Measurements from ENCODE around the gene RSKR.
"Not testable (repeated sequence)": the region's sequence is repeated elsewhere in the genome, so short reads cannot be mapped to it uniquely, and the experiment has no call there.

RSKR gene

GRCh38 chr17:28624148-28624547, 10.2 kb upstream of the RSKR start:
- FAIRE-seq (no peak), DNase-seq (ENCODE audit: extremely low spot score, insufficient read length, low read depth) (no peak)

GRCh38 chr17:28623696-28624095, 9.7 kb upstream of the RSKR start:
- FAIRE-seq (no peak), DNase-seq (ENCODE audit: extremely low spot score, insufficient read length, low read depth) (no peak)

- DNase-seq (ENCODE audit: extremely low spot score, insufficient read length, low read depth) (no peak), FAIRE-seq (no peak)
Observed at GRCh38 chr17:28622186-28622585, 8.2 kb upstream of the RSKR start.

GRCh38 chr17:28620010-28620409, 6.0 kb upstream of the RSKR start:
- DNase-seq (ENCODE audit: extremely low spot score, insufficient read length, low read depth) = no peak

GRCh38 chr17:28618464-28618863, 4.5 kb upstream of the RSKR start:
- FAIRE-seq = no peak
- no peak for DNase-seq (ENCODE audit: extremely low spot score, insufficient read length, low read depth)

More at GRCh38 chr17:28620010-28620409, 6.0 kb upstream of the RSKR start:
- no peak for FAIRE-seq

- no peak for FAIRE-seq
Observed at GRCh38 chr17:28616281-28616680, 2.3 kb upstream of the RSKR start.

GRCh38 chr17:28615260-28615940, 1.4 kb upstream of the RSKR start:
- FAIRE-seq (no peak), DNase-seq (ENCODE audit: extremely low spot score, insufficient read length, low read depth) (no peak)

More at GRCh38 chr17:28616281-28616680, 2.3 kb upstream of the RSKR start:
- DNase-seq (ENCODE audit: extremely low spot score, insufficient read length, low read depth) = no peak

- DNase-seq (ENCODE audit: extremely low spot score, insufficient read length, low read depth) = no peak
- no peak for FAIRE-seq
Observed at GRCh38 chr17:28612936-28613872, 781 bp downstream of the RSKR start.

- FAIRE-seq (no peak), DNase-seq (ENCODE audit: extremely low spot score, insufficient read length, low read depth) (no peak)
Observed at GRCh38 chr17:28612531-28612930, 1.5 kb downstream of the RSKR start.

GRCh38 chr17:28610376-28610775, 3.6 kb downstream of the RSKR start:
- no peak for FAIRE-seq
- DNase-seq (ENCODE audit: extremely low spot score, insufficient read length, low read depth) = no peak

- DNase-seq (ENCODE audit: extremely low spot score, insufficient read length, low read depth); FAIRE-seq: not testable (repeated sequence)
Observed at GRCh38 chr17:28604031-28604430, 10.0 kb downstream of the RSKR start.

- peak; percentile 35 for FAIRE-seq
Observed at GRCh38 chr17:28599311-28600184, 14.4 kb downstream of the RSKR start.

GRCh38 chr17:28598799-28599310, 15.1 kb downstream of the RSKR start, which contains the start of gene SPAG5:
Gene SPAG5 (minus strand): TSS chr17:28599025. CDS start chr17:28598946, 79 bp downstream.
- FAIRE-seq (peak; percentile 87), DNase-seq (ENCODE audit: extremely low spot score, insufficient read length, low read depth) (peak; percentile 97)

More at GRCh38 chr17:28599311-28600184, 14.4 kb downstream of the RSKR start:
- peak; percentile 23 for DNase-seq (ENCODE audit: extremely low spot score, insufficient read length, low read depth)

GRCh38 chr17:28598389-28598788, 15.6 kb downstream of the RSKR start:
- DNase-seq (ENCODE audit: extremely low spot score, insufficient read length, low read depth) = no peak

GRCh38 chr17:28597606-28598383, 16.2 kb downstream of the RSKR start:
- DNase-seq (ENCODE audit: extremely low spot score, insufficient read length, low read depth) = no peak
- no peak for FAIRE-seq

More at GRCh38 chr17:28598389-28598788, 15.6 kb downstream of the RSKR start:
- FAIRE-seq = no peak

- peak; percentile 12 for FAIRE-seq
- DNase-seq (ENCODE audit: extremely low spot score, insufficient read length, low read depth) = no peak
Observed at GRCh38 chr17:28592260-28592659, 21.7 kb downstream of the RSKR start.

GRCh38 chr17:28585851-28586250, 28.1 kb downstream of the RSKR start:
- DNase-seq (ENCODE audit: extremely low spot score, insufficient read length, low read depth) (no peak), FAIRE-seq (no peak)

GRCh38 chr17:28584434-28584833, 29.6 kb downstream of the RSKR start:
- FAIRE-seq (no peak), DNase-seq (ENCODE audit: extremely low spot score, insufficient read length, low read depth) (no peak)

- DNase-seq (ENCODE audit: extremely low spot score, insufficient read length, low read depth) (no peak), FAIRE-seq (no peak)
Observed at GRCh38 chr17:28582513-28582912, 31.5 kb downstream of the RSKR start.
